Measurements from ENCODE around the gene AMFR.
"Not testable (repeated sequence)": the region's sequence is repeated elsewhere in the genome, so short reads cannot be mapped to it uniquely, and the experiment has no call there.

The AMFR gene

GRCh38 chr16:56387396-56387795 lies 37.9 kb downstream of the AMFR start:
- DNase-seq, result no peak

GRCh38 chr16:56384074-56384721 lies 41.1 kb downstream of the AMFR start:
- no peak for DNase-seq

GRCh38 chr16:56382901-56383355 lies 42.4 kb downstream of the AMFR start:
- DNase-seq, result no peak

GRCh38 chr16:56382459-56382858 lies 42.9 kb downstream of the AMFR start:
- DNase-seq, result no peak

GRCh38 chr16:56380778-56381485 lies 44.4 kb downstream of the AMFR start:
- not testable (repeated sequence) for DNase-seq

DNA sequence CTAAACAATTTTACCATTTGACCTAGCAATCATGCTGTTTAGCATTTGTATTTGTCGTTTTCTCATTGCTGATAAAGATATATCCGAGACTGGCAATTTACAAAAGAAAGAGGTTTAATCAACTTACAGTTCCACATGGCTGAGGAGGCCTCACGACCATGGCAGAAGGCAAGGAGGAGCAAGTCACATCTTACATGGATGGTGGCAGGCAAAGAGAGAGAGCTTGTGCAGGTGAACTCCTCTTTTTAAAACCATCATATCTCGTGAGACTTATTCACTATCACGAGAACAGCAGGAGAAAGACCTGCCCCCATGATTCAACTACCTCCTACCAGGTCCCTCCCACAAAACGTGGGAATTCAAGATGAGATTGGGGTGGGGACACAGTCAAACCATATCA lies 46.3 kb downstream of the AMFR start:
- DNase-seq, result not testable (repeated sequence)

GRCh38 chr16:56375792-56376191 lies 49.6 kb downstream of the AMFR start:
- DNase-seq, result not testable (repeated sequence)

DNA sequence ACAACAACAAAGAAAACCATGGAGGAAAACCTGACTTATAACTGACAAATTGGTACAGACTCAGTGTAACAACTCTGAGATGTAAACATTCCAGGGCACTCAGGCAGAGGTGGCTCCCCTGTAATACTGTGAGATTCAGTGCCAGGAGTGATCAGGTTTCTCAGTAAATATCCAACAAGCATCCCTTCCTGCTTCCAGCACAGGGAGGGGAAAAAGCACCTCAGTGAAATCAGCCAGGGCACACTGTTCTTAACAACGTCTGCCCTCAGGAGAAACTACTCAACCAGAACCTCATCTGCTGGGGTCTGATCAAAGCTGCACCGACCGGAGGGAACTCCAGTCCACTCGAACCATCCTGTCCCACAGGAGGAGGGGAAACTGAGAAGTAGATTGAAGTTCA lies 52.3 kb downstream of the AMFR start:
- DNase-seq, result no peak

DNA sequence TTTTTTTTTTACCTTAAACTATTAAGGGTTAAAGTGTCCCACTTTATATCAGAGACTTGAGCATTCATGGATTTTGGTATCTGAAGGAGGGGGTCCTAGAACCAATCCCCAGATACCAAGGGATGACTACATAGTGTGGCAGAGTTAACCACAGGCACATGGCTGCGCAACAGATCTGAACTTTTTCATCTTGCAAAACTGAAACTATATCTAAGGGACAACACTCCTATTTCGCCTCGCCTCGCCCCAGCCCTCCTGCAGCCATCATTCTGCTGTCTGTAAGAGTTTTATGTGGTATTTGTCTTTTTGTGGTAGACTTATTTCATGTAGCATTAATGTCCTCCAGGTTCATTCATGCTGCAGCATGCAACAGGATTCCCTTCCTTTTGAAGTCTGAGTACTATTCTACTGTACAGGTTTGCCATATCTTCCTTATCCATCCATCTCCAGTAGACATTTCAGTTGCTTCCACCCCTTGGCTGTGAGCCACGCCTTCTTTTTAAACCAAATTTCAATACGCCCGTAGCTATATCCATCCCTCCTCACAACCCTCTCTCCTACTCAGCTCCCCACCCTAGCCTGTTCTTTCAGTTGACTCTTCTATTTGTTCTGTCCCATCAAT lies 53.2 kb downstream of the AMFR start:
- DNase-seq, result no peak

- DNase-seq, result no peak
These were observed 53.7 kb downstream of the AMFR start for GRCh38 chr16:56371660-56371937.

DNA sequence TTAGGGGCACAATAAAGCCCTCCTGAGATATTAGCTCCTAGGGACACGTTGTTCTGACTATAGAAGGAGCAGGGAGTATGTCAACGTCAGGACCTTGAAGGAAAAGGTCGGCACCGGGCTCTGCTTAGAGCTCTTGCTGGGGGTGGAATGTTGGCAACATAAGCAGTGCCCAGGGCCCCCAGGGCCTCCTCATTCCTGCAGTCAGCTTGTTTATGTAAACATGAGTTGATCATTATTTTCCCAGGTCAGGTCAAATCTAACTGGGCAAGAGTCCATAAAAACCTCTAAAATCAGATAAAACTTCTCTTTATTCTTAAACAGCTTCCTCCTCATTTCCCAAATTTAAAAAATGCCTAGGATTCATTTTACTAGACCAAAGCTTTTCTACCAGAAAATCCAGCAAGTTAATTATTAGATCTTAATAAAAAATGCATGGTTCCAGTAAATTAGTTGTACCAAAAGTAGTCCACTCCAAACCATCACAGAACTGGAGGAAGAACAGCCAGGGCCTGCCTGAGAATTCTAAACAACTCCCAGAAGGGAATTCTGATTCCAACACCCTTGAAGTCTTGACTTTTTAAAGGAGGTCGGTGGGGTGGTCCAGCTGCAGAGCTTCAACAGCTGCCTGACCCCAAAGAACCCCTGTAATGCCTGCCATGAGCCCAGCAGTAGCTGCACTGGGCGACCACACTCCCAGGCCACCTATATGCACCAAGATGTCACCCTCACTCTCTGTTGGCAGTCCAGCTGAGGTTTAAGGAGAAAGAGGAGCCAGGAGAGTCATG lies 54.3 kb downstream of the AMFR start:
- no peak for DNase-seq

DNA sequence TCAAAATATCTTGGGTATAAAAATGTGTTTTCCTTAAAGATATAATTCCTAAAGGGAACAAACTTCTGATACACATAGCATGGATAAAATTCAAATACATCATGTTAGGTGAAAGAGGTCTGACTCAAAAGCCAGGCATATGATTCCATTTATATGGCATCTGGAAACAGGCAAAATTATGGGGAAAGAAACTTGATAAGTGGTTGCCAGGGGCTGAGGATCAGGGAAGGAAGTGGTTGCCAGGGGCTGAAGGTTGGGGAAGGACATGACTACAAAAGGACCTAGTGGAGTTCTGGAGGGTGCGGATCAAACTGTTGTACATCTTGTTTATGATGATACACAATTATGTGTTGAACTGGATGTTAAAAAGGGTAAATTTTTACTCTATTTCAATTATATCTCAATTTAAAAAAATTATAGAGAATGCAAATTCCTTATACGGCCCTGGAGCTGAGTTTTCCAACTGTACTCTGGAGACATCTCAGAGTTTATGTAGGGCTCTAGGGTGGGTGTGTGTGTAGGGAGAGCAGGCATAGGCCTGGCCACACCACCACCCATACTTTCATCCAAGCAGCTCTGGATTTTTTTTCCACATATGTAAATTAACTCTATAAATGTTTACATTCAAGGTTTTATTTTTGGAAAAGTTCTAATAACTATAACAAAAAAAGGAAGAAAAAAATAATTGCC lies 55.0 kb downstream of the AMFR start:
- no peak for DNase-seq

- no peak for DNase-seq
These were observed 56.1 kb downstream of the AMFR start for GRCh38 chr16:56369202-56369601.

DNA sequence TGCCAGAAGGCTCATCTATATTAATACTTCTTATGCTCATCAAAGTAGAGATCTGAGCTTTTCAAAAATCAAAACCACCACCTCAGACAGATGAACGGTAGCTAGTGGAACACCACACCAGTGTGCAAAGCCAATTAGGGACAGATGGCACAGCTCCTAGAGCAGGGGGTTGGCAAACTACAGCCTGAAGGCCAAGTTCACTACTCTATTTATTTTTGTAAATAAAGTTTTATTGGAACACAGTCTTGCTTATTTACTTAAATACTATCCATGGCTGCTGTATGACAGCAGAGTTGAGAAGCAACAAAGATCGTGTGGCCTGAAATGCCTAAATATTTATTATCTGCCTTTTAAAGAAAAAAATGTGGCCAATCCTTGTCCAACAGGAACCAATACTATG lies 56.8 kb downstream of the AMFR start:
- DNase-seq, result no peak

GRCh38 chr16:56367764-56368163 lies 57.6 kb downstream of the AMFR start:
- no peak for DNase-seq

DNA sequence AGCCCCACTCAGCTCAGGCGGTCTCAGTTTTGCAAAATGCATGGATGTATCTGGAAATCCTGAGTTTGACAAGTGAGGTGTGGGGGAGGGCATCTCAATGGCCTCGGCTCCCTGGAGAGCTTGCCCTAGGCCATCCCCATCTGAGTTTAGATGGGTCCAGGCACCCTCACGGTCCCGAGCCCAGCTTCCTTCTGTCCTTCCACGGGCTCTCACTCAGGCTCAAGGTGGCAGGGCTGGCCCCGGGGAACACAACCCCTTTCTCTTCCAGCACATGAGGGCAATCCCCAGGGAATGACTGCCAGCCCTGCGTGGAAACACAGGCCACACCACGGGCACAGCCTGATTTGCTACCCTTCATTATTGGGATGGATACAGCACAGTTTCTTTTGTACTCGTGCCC lies 58.4 kb downstream of the AMFR start:
- no peak for DNase-seq

- DNase-seq, result no peak
These were observed 59.8 kb downstream of the AMFR start for GRCh38 chr16:56365552-56365951.

DNA sequence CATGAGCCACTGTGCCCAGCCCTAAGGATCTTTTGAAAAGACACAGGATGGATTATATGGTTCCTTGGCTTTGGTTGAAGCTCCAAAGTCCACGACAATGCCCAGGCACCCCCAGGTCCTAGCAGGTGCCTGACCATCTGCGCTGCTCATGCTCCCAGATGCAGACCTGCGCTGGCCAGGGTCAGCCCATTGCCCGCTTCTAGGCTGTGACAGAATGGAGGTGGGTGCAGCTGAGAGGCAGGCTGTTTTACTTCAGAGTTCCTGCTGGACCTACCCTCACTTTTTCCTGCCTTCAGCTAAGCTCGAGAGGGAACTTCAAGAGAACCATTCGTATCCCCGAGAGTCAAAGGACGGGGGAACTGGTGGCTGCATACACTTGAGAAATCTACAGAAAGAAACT lies 60.5 kb downstream of the AMFR start:
- no peak for DNase-seq

GRCh38 chr16:56363781-56364565 lies 61.4 kb downstream of the AMFR start:
- no peak for DNase-seq

GRCh38 chr16:56363181-56363716 lies 62.1 kb downstream of the AMFR start:
- no peak for DNase-seq

DNA sequence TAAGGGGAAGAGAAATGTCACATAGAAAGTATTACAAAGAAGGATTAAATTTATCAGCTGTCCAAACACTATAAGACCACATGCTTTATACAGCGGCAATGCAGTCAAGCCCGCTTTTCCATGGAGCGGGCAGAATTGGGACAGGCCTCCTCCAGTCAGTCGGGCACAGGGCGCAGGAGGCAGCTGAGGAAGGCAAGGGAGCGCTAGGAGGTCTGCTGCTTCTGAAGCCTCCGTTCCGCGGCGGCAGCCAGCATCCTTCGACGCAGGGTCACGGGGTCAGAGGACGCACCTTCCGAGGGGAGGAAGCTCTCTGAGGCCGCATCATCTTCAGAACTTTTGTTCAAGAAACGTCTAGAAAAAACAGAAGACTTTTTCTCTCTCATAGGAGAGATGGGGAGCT lies 62.6 kb downstream of the AMFR start:
- no peak for DNase-seq

GRCh38 chr16:56362057-56362655 lies 63.2 kb downstream of the AMFR start:
- no peak for DNase-seq
